8988T (cell line): ENCODE data around the gene FBXO44.

Source experiments
- DNase-seq: peaks from one replicate; pipeline ENCODE4 v3.0.0; 2011

FBXO44 gene

DNA sequence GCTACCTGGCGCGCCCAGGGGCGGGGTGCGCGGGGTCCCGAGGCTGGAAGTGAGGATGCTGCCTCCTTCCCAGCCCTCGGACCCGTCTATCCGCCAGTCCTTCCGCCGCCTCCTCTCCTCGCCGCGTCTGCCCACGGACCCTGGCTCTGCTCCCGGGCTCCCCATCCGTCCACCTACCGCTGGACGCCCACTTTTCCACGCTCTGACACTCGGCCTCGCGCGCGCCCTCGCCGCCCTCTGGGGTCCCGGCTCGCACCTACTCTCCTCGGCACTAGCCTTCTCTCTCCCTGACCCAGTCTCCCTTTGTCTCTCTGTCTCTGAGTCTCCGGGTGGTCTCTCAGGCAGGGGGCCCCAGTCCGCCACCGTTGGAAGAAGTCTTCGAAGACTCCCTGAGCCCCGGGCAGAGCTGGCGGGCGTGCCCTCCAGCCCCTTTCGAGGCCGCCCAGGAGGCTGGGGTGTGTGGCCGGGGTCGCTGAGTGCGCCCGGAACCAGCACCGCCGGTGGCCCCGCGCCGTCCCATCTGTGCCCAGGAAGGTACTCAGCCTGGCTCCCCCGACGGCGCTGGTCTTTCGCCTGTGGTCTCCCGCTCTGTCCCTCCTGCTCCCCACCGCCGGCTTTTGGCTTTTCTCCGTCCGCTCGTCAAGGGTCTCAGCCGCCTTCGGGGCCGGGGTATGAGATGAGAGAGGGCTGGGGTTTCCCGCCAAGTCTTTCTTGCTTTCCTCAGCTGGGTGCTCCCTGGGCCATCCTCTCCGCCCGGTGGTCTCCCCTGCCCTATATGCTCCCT is 37.4 kb downstream of the FBXO44 start:
- no peak for DNase-seq

DNA sequence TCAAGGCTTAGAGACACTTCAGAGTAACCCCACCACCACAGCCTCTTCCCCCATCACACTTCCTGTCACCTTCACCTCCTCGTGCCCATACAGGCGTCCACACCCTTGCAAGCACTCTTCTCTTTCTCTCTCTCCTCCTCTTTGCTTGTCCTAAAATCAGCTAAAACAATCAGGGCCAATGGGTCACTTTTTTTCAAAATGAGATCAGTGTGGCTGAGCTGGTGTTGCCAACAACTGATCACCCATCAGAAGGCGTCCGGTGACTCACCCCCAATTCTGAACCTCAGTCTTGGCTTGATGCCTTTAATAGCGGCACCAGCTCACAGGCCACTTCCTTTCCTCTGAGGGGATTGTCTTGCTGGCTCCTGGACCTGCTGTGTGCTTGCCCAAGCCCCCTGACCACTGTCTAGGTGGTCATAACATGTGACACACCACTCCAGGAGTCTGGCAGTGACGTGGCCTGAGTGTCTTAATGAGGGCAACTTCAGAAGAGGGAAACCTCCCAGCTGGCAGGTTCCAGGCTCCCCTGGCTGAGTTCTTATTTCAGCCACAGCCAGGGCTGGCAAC is 38.4 kb downstream of the FBXO44 start:
- DNase-seq: peak; percentile 66

DNA sequence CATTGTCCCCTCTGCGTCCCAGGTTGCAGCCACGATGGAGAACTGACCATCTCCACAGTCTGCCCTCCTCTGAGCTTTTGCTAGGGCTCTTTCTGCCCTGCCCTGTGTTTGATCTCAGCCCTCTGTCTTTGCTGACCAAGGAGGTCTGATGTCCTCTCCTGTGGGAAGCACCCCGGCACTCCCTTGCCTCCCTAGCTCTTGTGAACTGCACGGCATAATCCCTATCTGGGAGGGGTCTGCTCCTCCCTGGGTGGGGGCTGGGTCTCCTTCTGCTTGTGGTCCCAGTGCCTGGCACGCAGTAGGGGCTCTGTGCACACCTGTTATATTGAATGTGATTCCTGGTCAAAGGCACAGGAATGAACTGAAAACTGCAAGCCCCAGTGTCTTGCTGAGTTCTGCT is 39.2 kb downstream of the FBXO44 start:
- no peak for DNase-seq

DNA sequence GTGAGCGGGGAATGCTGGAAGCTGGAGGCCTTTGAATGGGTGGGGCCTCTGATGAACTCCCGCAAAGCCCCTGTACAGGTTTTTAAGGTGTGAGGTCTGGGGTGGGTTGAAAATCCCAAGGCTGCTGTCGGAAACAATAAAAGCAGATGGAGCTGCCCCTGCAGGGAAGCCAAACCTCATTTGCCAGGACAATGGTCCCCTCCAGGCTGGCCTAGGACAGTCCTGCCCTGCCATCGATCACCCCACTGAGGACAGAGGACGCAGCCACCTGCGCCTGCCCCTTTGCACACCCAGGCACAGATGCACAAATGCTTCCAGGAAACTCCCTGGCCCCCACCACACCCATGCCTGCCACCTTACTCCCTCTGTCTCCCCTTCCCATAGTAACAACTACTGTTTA is 41.2 kb downstream of the FBXO44 start:
- no peak for DNase-seq

DNA sequence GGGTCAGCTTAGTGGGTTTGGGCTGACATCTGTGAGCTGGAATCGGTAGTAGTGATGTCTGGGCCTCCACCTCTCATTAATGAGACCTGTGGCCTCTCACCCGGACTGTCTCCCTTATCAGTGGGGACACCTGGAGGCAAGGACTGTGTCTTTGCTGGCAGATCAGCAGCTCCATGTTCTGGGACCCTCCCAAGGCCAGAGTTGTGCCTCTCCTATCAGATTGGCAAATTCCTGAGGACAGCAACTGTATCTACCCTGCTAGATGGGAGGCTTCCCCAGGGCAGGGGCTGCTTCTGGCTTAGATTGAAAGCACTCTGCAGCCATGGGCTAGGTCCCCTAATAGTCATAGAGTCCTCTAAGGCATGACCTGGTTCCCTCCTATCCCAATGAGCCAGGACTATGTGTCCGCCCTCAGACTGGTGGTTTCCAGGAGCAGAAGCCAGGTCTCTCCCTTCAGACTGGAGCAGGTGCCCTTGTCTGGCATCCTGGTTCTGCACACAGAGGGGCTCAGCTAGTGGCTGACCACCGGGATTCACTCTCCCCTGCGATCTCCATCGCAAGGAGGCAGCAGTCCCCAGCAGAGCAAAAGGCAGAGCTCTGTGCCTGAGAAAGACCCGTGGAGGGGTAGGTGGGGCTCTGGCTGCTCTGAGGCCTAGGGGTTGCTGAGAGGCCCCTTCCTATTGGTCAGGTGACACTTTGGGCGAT is 42.7 kb downstream of the FBXO44 start:
- DNase-seq: no peak

DNA sequence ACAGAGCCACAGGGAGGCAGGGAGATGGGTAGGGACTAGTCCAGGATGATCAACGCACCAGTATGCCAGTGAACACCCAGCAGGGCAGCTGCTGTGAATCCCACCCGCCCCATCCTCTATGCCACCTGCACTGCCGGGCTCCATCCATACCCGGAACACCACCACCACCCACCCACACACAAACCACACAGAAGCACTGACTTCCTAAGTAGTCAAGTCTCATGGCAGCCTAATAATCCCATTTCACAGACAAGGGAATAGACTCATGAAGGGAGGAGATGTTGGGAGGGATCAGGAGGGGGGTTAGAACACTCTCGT is 43.2 kb downstream of the FBXO44 start:
- DNase-seq: no peak

DNA sequence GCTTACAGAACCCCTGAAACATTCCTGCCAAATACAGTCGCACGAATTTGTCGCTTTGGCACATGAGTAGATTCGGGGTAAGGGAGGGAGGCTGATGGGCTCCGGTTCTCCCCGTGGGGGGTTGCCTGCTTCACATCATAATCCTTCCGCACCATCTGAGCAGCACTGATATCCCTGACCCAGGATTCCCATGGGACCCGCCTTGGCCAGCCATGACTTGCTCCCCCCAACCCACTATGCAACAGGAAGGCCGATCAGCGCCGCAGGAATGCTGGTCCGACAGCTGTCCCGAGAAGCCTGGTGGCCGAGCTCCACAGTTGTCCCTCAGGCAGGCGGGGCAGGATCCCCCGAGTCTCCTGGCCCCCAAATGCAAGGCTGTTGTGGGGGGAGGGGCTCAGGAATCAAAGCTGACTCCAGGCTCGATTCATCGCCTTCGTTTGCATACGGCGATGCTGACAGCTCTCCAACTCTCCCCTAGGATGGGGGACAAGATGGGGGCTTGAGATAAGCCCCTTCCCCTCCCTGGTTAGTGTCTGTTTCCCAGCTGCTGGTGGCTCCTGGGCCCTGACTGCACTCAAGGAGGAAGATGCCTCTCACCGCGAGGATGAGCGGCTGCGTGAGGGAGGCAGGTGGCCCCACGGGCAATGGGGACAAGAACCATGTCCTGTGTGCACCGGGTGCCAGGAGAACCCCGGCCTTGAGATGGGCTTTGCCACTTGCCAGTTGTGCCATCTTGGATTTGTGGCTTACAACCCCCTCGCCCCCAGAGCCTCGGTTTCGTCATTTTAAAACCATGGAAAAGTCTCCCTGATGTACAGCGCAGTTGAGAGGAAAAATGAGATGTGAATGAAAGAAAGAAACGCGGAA is 46.2 kb downstream of the FBXO44 start:
- DNase-seq: no peak

DNA sequence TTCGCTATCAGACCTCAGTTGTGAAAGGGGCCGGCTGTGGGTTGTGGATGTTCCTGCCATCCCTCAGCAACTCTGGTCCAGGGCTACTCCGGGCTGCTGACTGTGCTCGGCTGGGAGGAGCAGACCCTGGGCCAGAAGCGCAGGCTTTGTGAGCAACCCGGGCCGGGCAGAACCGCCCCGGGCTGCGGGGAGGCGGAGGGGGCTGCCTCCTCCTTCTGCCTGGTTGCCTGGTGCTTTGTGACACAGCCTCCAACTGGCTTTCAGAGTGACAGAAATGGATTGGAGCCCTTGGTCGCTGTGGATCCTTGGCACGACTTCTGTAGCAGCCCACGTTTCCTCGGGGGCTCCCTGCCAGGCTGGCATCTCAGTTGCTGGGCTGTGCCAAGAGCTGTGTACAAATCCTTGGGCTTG is 46.9 kb downstream of the FBXO44 start:
- no peak for DNase-seq

DNA sequence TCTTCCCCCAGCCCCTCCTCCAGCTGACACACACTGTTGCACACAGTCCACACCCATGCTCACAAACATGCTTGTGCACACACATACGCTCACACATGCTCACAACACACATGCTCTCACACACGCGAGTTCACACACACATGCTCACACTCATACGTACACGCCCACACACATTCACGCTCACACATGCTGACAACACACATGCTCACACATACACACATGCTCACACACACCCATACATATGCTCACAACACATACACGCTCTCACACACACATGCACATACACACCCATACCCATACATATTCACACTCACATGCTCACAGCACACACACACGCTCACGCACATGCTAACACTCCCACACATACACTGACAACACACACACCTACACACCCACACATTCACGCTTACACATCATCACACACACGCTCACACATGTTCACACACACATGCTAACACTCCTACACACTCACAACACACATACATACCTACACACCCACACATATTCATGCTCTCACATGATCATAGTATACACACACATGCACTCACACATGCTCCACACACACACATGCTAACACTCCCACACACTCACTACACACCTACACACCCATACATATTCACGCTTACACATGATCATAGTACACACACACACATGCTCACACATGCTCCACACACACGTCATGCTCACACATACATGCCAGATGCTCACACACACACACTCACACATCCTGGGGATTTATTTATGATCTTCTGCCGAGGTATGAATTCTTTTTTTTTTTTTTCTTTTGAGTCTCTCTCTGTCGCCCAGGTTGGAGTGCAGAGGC is 47.5 kb downstream of the FBXO44 start:
- no peak for DNase-seq

DNA sequence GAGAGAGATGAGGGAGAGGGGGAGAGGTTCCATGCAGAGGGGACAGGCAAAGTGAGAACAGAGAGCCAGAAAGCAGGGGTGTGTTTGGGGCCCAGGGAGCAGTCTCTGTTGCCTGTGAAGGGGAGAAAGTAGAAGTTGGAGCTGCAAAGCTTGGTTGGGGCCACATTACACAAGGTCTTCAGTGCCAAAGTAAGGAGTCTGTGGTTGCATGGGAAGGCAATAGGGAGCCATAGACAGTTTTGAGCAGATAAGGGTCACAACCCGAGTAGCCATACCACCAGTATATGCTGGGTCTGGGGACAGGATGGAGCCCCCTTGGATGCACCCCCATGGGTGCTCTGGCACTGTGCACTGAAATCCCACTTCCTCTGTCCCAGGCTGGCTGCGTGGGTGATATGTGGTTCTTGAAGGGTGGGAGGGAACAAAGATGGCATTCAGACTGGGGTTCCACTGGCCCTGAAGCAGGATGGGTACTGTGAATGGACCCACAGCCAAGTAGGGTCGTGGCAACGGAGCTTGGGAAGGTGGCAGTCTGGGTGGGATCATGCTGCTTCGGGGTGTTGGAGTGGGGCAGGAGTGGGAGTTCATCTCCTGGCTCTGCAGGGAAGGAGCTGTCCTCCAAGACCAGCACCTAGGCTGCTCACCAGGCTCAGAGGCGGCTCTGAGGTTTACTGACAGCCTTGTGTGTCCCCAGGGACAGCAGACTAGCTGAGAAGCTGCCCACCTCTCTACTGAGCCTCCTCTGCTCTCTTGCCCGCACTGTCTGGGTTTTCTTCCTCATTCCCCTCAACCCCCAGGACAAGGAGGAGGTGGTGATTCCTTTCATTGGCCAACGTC is 48.9 kb downstream of the FBXO44 start:
- no peak for DNase-seq

DNA sequence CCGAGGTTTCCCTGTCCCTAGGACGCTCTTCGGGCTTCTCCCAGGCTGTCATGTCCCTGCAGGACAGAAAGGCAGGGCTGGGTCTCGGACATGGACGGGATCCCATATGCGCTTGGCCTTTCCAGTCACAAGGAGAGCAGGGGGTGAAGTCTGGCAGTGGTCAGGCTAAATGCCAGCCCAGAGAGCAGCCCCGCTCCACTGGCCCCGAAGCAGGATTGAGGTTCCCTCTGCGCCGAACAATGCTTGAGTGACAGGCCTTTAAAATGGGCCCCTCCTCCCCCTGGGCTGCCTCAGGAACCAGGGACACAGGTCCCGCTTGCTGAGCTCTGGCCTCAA is 49.5 kb downstream of the FBXO44 start:
- no peak for DNase-seq

DNA sequence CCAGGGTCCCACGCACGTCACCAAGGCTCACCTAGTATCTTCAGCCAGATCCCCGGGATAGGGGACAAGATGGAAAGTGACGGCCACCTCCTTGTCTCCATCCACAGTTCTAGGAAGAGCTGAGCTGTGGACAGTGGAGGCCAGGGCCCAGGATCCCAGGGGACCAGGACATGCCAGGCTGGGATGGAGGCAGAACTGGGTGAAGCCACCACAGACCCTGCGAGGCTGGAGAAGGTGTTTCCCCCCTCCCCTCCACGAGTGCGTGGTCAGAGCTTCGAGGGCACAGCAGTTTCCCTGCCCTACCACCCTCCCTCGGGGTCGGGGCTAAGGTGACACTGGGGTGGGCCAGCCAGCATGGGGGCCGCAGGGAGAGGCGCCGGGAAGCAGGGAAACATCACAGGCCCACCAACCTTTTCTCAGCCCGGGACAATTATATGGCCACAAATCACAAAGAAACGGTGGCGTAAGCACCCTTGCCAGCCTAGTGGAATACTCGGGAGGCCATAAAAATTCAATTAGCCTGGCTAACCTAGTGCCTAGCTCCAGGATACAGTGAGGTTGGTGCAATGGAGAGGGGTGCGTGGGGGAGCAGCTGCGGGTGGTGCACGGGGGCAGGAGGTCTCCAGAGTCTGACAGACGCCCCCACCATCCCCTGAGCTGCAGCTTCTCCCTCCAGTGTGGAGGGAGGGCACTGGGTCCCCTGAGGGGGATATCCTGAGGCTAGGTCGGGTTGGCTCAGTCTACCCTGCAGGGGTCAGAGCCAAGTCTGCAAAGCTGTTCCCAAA is 50.2 kb downstream of the FBXO44 start:
- no peak for DNase-seq

DNA sequence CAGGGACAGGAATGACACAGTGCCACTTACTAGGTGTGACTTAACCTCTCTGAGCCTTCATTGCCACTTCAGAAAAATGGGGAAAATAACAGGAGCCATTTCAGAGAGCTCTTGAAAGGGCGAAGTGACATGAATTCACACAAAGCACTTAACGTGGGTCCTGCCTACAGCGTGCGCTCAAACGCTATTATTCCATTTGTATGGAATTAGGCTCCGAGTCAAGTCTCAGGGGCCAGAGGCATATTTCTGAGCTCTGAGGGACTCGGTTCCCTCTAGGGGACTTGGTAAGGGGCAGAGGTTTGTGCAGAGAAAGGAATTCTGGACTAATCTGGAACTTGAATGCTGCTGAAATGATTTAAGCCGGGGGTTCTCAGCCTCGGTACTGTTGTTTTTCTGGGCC is 50.9 kb downstream of the FBXO44 start:
- DNase-seq: no peak

DNA sequence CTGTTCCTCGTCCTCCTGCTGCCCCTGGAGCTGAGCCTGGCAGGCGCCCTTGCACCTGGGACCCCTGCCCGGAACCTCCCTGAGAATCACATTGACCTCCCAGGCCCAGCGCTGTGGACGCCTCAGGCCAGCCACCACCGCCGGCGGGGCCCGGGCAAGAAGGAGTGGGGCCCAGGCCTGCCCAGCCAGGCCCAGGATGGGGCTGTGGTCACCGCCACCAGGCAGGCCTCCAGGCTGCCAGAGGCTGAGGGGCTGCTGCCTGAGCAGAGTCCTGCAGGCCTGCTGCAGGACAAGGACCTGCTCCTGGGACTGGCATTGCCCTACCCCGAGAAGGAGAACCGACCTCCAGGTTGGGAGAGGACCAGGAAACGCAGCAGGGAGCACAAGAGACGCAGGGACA is 51.6 kb downstream of the FBXO44 start:
- no peak for DNase-seq

DNA sequence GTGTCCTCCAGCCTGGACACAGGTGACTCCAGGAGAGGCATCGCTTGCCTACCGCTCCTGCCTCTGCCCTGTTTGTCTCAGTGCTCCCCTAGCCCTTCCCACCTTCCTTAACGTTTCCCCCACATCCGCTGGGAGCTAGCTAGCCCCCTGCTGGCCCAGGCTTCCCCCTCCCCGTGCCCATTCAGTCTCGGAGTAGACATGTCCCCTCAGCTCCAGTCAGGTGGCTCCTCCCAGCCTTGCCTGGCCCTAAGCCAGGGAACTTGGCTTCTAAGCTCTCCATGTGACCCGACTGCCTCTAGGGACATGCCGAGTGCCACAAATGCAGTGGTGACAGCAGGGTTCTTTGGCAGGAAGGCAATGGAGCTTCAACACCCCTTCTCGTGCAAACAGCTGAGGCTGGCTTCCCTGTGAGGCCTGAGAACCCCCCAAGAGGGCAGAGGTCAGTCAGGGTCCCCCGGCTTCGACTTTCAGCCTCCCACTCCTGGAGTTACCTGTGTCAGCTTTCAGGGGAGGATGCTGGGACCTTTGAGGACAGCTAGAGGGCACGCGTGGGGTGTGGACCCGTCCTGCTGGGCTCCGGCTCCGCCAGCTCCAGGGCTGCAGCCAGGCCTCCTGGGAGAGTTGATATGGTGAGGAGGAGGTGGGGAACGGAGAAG is 53.1 kb downstream of the FBXO44 start:
- DNase-seq: no peak

DNA sequence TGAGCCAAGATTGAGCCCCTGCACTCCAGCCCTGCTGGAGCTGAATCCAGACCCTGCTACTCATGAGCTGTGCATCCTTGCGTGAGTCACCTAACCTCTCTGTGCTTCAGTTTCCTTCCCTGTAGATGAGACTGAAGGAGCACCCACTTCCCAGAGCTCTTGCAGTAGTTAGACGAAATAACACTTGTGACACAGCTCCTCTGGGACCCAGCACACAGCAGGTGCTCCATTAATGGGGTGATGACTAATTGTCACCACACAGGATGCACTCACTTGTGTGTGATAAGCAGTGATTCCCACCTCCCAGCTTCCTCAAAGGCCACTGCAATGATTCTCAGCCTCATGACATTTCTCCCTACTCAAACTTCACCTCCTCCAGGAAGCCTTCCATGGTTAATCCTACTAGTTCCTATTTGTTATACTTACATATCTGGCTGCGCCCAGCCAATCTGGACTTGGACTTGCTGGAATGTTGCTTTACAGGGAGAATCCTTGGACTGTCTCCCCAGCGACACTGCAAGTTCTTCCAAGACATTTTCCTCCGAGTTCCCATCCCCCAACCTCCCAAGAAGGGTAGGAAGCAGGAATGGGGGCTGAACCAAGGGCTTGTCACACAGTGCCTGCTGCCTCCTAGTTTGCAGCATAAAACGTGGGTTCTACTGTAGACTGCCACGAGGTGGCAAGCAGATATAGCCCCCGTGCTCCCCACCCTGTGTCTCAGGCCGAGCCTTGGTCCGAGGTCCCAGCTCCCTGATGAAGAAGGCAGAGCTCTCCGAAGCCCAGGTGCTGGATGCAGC is 54.1 kb downstream of the FBXO44 start:
- DNase-seq: no peak

DNA sequence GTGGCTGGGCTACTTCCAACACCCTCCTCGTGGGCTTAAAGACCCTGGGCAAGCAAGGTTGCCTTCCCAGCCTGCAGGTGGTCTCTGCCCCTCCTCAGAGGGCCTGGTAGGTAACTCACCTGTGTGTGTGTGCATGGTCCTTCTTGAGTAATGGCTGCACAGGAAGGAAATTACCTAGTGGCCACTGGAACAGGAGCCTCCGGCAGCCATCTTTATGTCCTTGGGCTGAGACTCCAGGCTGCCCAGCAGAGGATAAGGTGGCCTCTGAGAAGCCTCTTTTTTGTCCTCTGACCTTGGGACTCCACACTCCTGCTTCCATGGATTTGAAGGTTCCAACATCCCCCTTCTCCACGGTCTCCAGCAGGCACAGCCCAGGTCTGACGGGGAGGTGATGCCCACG is 56.8 kb downstream of the FBXO44 start:
- no peak for DNase-seq

DNA sequence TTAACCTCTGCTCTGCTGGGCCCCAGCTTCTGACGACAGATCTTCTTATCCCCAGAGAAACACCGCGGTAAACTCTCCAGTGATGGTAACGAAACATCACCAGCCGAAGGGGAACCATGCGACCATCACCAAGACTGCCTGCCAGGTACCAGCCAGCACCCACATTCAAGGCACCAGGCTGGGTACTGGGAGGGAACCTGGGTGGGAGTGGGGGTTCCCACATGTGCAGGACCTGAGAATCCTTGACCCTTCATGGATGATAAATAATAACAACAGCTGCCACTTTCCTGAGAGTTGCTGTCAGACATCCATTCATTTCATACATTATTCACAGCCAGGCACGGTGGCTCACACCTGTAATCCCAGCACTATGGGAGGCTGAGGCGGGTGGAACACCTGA is 57.6 kb downstream of the FBXO44 start:
- DNase-seq: no peak
